Peyer's patch (tissue), 4 donors: ENCODE data around the gene TMEM106C. TPM values are rescaled to one million over a fixed set of nuclear protein-coding genes. Genes with fewer than 3 reads are reported as not detected.

Source experiments
- DNase-seq, 3 donors: peaks; one replicate each; pipeline ENCODE4 v3.0.0-alpha.2; 2017 to 2019
- H3K27ac ChIP-seq, 4 donors: fragments of 200-600 bp; sonication (generic); one replicate each; pipeline ENCODE4 v1.5.1; 2016 to 2019
- H3K27me3 ChIP-seq, 2 donors: fragments of 200-600 bp; sonication (generic); one replicate each; pipeline ENCODE4 v1.5.1; 2019
- H3K36me3 ChIP-seq, 3 donors: fragments of 200-600 bp; sonication (generic); one replicate each; pipeline ENCODE4 v1.5.1; 2016 to 2019
- H3K4me1 ChIP-seq, 4 donors: fragments of 200-600 bp; sonication (generic); one replicate each; pipeline ENCODE4 v1.5.1; 2016 to 2019
- H3K4me3 ChIP-seq, 4 donors: fragments of 200-600 bp; sonication (generic); 1 replicate in 3 of 4; 2 replicates in 1 of 4; pipeline ENCODE4 v1.5.1; 2016 to 2019; ENCODE audit warnings: mild to moderate bottlenecking in 1 of 4
- H3K9me3 ChIP-seq, 4 donors: fragments of 200-600 bp; sonication (generic); one replicate each; pipeline ENCODE4 v1.5.1; 2016 to 2019; ENCODE audit warnings: mild to moderate bottlenecking in 1 of 4
- POLR2A ChIP-seq, 2 donors: fragments of 450-650 bp; IDR thresholded peaks; one replicate each; pipeline ENCODE4 v1.5.1; 2017; ENCODE audit warnings: antibody characterized with exemption in 2 of 2, mild to moderate bottlenecking in 2 of 2, moderate library complexity in 2 of 2
- total RNA-seq, 4 donors: library from RNA; depleted of rRNA; stranded (reverse); fragments of >200 nt; gene quantifications; one replicate each; pipeline ENCODE4 v1.1.0, GENCODE V29; 2016
- TF ChIP-seq, protein P1 (sequence below), 6 experiments: fragments of 450-650 bp in 4 of 6; fragments of 200-600 bp in 2 of 6; sonication (generic) in 1 of 6; IDR thresholded peaks; one replicate each; pipeline ENCODE4 v1.5.1; 2017 to 2019; ENCODE audit warnings: antibody characterized with exemption in 6 of 6, mild to moderate bottlenecking in 3 of 6, moderate library complexity in 1 of 6

Gene TMEM106C
- total RNA-seq, 4 donors from 2014 or later: 80.9 to 326 (median 241) TPM

DNA sequence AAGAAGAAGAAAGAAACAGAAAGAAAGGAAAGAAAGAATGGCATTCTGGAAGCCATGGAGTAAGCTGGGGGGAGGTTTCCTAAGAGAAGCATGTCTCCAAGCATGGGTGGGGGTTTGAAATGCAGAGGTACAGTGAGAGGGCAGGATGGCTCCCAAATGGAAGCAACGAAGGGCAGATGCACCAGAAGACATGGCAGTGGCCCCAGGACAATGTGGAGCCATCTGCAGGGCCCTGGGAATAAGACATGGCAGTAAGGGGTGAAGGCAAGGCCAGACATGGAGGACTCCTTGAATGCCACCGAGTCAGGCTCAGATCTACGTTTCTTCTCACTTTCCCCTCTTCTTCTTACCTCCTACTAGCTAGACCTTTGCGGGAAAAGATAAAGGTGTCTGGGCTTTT is 45.6 kb downstream of the TMEM106C start:
- TF ChIP-seq, protein P1, sequence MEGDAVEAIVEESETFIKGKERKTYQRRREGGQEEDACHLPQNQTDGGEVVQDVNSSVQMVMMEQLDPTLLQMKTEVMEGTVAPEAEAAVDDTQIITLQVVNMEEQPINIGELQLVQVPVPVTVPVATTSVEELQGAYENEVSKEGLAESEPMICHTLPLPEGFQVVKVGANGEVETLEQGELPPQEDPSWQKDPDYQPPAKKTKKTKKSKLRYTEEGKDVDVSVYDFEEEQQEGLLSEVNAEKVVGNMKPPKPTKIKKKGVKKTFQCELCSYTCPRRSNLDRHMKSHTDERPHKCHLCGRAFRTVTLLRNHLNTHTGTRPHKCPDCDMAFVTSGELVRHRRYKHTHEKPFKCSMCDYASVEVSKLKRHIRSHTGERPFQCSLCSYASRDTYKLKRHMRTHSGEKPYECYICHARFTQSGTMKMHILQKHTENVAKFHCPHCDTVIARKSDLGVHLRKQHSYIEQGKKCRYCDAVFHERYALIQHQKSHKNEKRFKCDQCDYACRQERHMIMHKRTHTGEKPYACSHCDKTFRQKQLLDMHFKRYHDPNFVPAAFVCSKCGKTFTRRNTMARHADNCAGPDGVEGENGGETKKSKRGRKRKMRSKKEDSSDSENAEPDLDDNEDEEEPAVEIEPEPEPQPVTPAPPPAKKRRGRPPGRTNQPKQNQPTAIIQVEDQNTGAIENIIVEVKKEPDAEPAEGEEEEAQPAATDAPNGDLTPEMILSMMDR (IDR thresholded peaks at IDR 0.05): no peak
- no peak for TF ChIP-seq POLR2A (IDR thresholded peaks at IDR 0.05)
- Histone ChIP-seq H3K36me3 (no peaks in the 10 kb centered on the region), H3K27ac (no peak overlapping the region), H3K4me1 (peaks cover 8 to 14% (median 10%) of the 10 kb centered on the region in 4 donors), H3K9me3 (no peaks in the 10 kb centered on the region), H3K27me3 (peaks cover 0 to 18% of the 10 kb centered on the region in 2 donors), H3K4me3 (no peak overlapping the region)
- peak in 1 of 3 donors; percentile 14 for DNase-seq

DNA sequence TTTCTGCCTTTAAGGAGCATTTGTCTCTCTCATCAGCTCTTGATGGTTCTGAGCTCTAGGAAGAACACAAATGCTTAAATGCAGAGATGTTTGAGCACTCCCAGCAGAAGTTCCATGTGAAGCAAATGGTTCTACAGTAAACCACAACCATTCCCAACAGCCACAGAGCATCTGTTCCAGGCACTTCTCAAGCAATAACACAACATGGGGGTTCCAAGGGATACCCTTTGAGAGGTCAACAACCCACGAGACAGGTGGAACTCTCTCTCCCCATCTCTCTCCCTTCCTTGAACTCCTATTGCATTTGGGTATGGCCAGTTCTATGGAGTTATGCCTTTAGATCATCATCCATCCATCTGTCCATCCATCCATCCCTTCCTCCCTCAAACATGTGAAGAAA is 46.1 kb downstream of the TMEM106C start:
- Histone ChIP-seq H3K4me1 (peaks cover 3 to 9% (median 5%) of the 10 kb centered on the region in 4 donors), H3K9me3 (no peaks in the 10 kb centered on the region), H3K27ac (no peak overlapping the region), H3K36me3 (no peaks in the 10 kb centered on the region), H3K4me3 (no peak overlapping the region), H3K27me3 (peaks cover 0 to 13% of the 10 kb centered on the region in 2 donors)
- DNase-seq: no peak
- TF ChIP-seq POLR2A (IDR thresholded peaks at IDR 0.05): no peak
- TF ChIP-seq, protein P1 (IDR thresholded peaks at IDR 0.05): no peak

DNA sequence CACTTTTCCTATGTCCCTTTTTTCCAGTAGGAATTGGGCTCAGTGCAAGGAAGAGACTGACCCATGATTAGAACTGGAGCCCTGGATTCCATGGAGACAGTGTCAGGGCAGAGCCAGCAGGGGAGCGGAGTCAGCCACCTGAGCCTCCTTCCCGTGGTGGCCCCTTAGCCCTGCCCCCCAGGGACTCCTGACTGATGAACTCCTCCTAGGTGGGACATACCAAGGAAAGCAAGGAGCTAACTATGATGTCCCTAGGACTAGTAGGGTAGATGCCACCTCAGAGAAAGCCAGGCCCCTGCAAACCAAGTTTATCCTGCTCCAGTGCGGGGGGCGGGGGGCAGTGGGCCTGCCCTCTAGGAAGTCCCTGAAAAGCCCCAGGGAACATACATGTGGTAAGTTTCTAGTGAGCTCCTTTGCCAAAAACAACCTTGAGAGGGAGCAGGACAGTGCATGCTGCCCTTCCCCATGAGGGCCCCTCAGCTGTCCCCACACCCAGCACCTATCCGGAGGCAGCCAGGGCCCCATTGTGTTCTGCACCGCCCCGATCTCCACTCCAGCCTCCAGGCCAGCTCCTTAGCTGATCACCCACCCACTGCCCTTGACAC is 47.1 kb downstream of the TMEM106C start:
- peaks cover 0 to 3% of the 10 kb centered on the region in 2 donors for H3K27me3 ChIP-seq

DNA sequence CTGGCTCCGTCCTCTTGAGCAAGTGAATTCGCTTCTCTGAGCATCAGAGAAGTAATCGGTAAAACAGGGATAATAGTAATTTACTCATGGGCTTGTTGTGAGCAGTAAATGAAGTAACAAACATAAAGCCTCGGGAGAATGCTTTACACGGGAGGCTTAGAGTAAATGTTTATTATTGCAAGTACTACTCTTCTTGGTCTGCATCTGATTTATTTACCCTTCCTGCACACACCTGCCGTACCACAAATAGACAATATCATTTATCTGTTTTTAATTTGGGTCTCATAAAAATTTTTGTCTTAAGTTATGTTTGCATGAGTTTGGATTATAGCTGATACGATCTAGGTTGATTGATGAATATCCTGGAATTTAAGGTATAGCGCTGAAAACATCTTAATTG is 48.7 kb downstream of the TMEM106C start:
- TF ChIP-seq, protein P1 (IDR thresholded peaks at IDR 0.05): no peak
- TF ChIP-seq POLR2A (IDR thresholded peaks at IDR 0.05): no peak
- Histone ChIP-seq H3K27ac (no peak overlapping the region), H3K36me3 (no peaks in the 10 kb centered on the region), H3K4me3 (no peak overlapping the region), H3K9me3 (no peaks in the 10 kb centered on the region), H3K27me3 (no peaks in the 10 kb centered on the region), H3K4me1 (no peaks in the 10 kb centered on the region)
- no peak for DNase-seq

More for the DNA sequence above, 47.1 kb downstream of the TMEM106C start:
- no peaks in the 10 kb centered on the region for H3K9me3 ChIP-seq
- no peaks in the 10 kb centered on the region for H3K4me1 ChIP-seq
- TF ChIP-seq POLR2A (IDR thresholded peaks at IDR 0.05): no peak
- no peak for DNase-seq
- no peak overlapping the region for H3K27ac ChIP-seq
- H3K36me3 ChIP-seq: no peaks in the 10 kb centered on the region
- no peak overlapping the region for H3K4me3 ChIP-seq

DNA sequence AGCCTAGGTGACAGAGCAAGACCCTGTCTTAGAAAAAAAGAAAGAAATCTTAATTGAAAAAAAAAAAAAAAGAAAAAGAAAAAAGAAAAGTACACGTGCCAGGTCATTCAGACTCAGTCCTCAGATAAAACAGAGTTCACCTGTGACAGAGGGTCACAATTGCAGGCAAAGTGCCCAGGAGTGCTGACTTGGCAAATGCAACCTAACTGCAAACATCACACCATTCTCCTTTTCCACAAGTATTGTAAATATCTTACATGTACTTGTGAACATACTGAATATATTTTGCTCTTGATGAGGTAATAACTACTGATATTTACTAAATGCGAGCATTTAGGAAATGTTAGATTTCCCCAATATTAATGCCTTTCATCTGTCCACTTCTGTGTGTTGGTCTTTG is 49.9 kb downstream of the TMEM106C start:
- H3K4me3 ChIP-seq: no peak overlapping the region
- no peaks in the 10 kb centered on the region for H3K9me3 ChIP-seq
- no peak for DNase-seq
- no peak for TF ChIP-seq POLR2A (IDR thresholded peaks at IDR 0.05)
- TF ChIP-seq, protein P1 (IDR thresholded peaks at IDR 0.05): no peak
- H3K4me1 ChIP-seq: no peaks in the 10 kb centered on the region
- no peaks in the 10 kb centered on the region for H3K36me3 ChIP-seq
- no peaks in the 10 kb centered on the region for H3K27me3 ChIP-seq
- H3K27ac ChIP-seq: no peak overlapping the region

DNA sequence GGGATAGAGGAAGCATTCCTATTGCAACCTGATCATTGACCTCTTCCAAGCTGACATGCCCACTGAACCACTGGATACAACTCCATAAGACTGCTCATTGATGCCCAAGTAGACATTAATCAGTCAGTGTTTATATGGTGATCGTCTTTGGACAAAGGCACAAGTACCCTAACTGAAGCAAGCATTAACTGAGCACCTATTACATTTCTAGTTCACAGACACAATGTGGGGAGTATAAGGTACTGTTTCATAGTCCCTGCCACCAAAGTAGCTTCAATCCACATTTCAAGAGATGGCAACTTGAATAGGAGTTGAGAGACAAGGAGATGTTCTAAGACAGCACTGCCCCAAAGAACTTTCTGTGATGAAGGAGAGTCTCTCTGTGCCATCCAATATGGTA is 51.7 kb downstream of the TMEM106C start:
- H3K9me3 ChIP-seq: no peaks in the 10 kb centered on the region

More for the DNA sequence above, 51.7 kb downstream of the TMEM106C start:
- Histone ChIP-seq H3K4me3 (no peak overlapping the region), H3K27me3 (no peaks in the 10 kb centered on the region), H3K4me1 (no peaks in the 10 kb centered on the region), H3K36me3 (no peaks in the 10 kb centered on the region), H3K27ac (no peak overlapping the region)
- no peak for TF ChIP-seq POLR2A (IDR thresholded peaks at IDR 0.05)
- TF ChIP-seq, protein P1 (IDR thresholded peaks at IDR 0.05): no peak
- DNase-seq: no peak
